H1 (cell line): ENCODE measurements around the gene TMEM17. TPM values are rescaled to one million over a fixed set of nuclear protein-coding genes. Genes with fewer than 3 reads are reported as not detected.

Experiments used
- CTCF ChIA-PET: fragments of 300-600 bp; sonication (Branson Sonifier 250); formaldehyde crosslinking; loops from one replicate; lab custom pipeline; 2021; ENCODE audit not compliant: partially characterized antibody; lab: Charles Lee
- POLR2A ChIA-PET: fragments of 300-600 bp; sonication (Branson Sonifier 250); formaldehyde crosslinking; loops from one replicate; lab custom pipeline; 2021; ENCODE audit warnings: inconsistent platforms; ENCODE audit not compliant: partially characterized antibody; lab: Charles Lee
- DNase-seq, 2 experiments: peaks; one replicate each; pipeline versions ENCODE4 v3.0.0 to v3.0.0-alpha.2; 2010 to 2022; ENCODE audit warnings: low spot score in 2 of 2, low read depth in 1 of 2, mixed read lengths in 1 of 2
- FAIRE-seq: peaks from 2 replicates; lab custom pipeline; 2011; peaks lifted over from hg19 to GRCh38; lab: Jason Lieb, UNC
- H2AFZ ChIP-seq: 2 replicates; pipeline ENCODE4 v1.8.1; 2012; ENCODE audit warnings: low read length, inconsistent platforms
- H2AK5ac ChIP-seq: 2 replicates; pipeline ENCODE4 v1.6.1; 2013; ENCODE audit warnings: low read depth, low read length
- H2BK120ac ChIP-seq: replicated peaks from 2 replicates; pipeline ENCODE3; 2013; ENCODE audit warnings: low read depth, low read length, inconsistent platforms
- H2BK12ac ChIP-seq: 2 replicates; pipeline ENCODE4 v1.6.1; 2013; ENCODE audit warnings: low read depth, low read length
- H2BK15ac ChIP-seq: 2 replicates; pipeline ENCODE4 v1.6.1; 2013; ENCODE audit warnings: low read length
- H2BK20ac ChIP-seq: 2 replicates; pipeline ENCODE4 v1.6.1; 2013; ENCODE audit warnings: low read length
- H2BK5ac ChIP-seq: 2 replicates; pipeline ENCODE4 v1.6.1; 2013; ENCODE audit warnings: low read depth, low read length
- H3K14ac ChIP-seq: 2 replicates; pipeline ENCODE4 v1.6.1; 2013; ENCODE audit warnings: inconsistent platforms; ENCODE audit not compliant: insufficient read length
- H3K18ac ChIP-seq: 2 replicates; pipeline ENCODE4 v1.6.1; 2013; ENCODE audit warnings: low read length; ENCODE audit errors: extremely low read depth
- H3K23ac ChIP-seq: 2 replicates; pipeline ENCODE4 v1.6.1; 2013; ENCODE audit warnings: inconsistent platforms; ENCODE audit not compliant: insufficient read length
- H3K23me2 ChIP-seq: 2 replicates; pipeline ENCODE4 v1.6.1; 2013; ENCODE audit warnings: low read depth, low read length
- H3K27ac ChIP-seq: 2 replicates; pipeline ENCODE4 v1.6.1; 2011; ENCODE audit warnings: low read depth, low read length, inconsistent platforms
- H3K27me3 ChIP-seq, 4 experiments: replicated peaks in 1 of 4; 1 replicate in 1 of 4; 2 replicates in 3 of 4; pipeline versions ENCODE4 v1.6.1 to v1.8.1; 2011 to 2013; ENCODE audit warnings: low read length in 3 of 4, mild to moderate bottlenecking in 3 of 4, inconsistent platforms in 2 of 4, mixed read lengths in 2 of 4, moderate library complexity in 1 of 4; ENCODE audit not compliant: control insufficient read depth in 3 of 4, insufficient read depth in 3 of 4; ENCODE audit errors: extremely low read depth in 1 of 4
- H3K36me3 ChIP-seq, 4 experiments: 2 replicates each; pipeline versions ENCODE4 v1.6.1 to v1.8.1; 2011 to 2013; ENCODE audit warnings: mild to moderate bottlenecking in 4 of 4, low read length in 3 of 4, moderate library complexity in 2 of 4, control low read depth in 1 of 4, inconsistent platforms in 1 of 4; ENCODE audit not compliant: insufficient read depth in 4 of 4, control insufficient read depth in 2 of 4
- H3K4ac ChIP-seq: replicated peaks from 2 replicates; pipeline ENCODE3; 2013; ENCODE audit warnings: low read length, low read depth, mixed read lengths, inconsistent platforms; ENCODE audit not compliant: insufficient read length
- H3K4me1 ChIP-seq, 4 experiments: replicated peaks in 1 of 4; 1 replicate in 1 of 4; 2 replicates in 3 of 4; pipeline versions ENCODE4 v1.6.1 to v1.8.1; 2011 to 2013; ENCODE audit warnings: low read length in 3 of 4, inconsistent platforms in 2 of 4, mixed read lengths in 1 of 4; ENCODE audit not compliant: insufficient read depth in 4 of 4, control insufficient read depth in 3 of 4
- H3K4me2 ChIP-seq, 2 experiments: 2 replicates each; pipeline versions ENCODE4 v1.6.1 to v1.8.1; 2011 to 2013; ENCODE audit warnings: low read depth in 2 of 2, low read length in 2 of 2, control low read depth in 1 of 2, inconsistent platforms in 1 of 2, mild to moderate bottlenecking in 1 of 2; ENCODE audit not compliant: insufficient read depth in 1 of 2
- H3K4me3 ChIP-seq, 4 experiments: fragments of 200-600, 300-600 bp in 1 of 4; sonication (generic), shearing (Covaris generic), sonication (Bioruptor Twin) in 1 of 4; 2 replicates each; pipeline versions ENCODE4 v1.5.1 to v1.8.1; 2011 to 2016; ENCODE audit warnings: low read length in 4 of 4, low read depth in 3 of 4, control low read depth in 2 of 4, inconsistent platforms in 2 of 4, mild to moderate bottlenecking in 2 of 4, mixed read lengths in 1 of 4, moderate library complexity in 1 of 4; ENCODE audit not compliant: insufficient read depth in 2 of 4; ENCODE audit errors: extremely low read depth in 1 of 4
- H3K56ac ChIP-seq: replicated peaks from 2 replicates; pipeline ENCODE3; 2013; ENCODE audit warnings: low read depth, mild to moderate bottlenecking, mixed read lengths, low read length, inconsistent platforms; ENCODE audit not compliant: insufficient read length
- H3K79me1 ChIP-seq: 2 replicates; pipeline ENCODE4 v1.6.1; 2013; ENCODE audit warnings: low read depth, low read length, control low read depth
- H3K79me2 ChIP-seq, 2 experiments: 2 replicates each; pipeline versions ENCODE4 v1.6.1 to v1.8.1; 2012 to 2013; ENCODE audit warnings: low read length in 2 of 2, mild to moderate bottlenecking in 2 of 2, inconsistent platforms in 1 of 2; ENCODE audit not compliant: insufficient read depth in 2 of 2, control insufficient read depth in 1 of 2
- H3K9ac ChIP-seq, 4 experiments: replicated peaks in 1 of 4; 1 replicate in 1 of 4; 2 replicates in 3 of 4; pipeline versions ENCODE4 v1.6.1 to v1.8.1; 2011 to 2013; ENCODE audit warnings: low read depth in 3 of 4, low read length in 3 of 4, control low read depth in 2 of 4, mild to moderate bottlenecking in 2 of 4, moderate library complexity in 2 of 4, inconsistent platforms in 1 of 4; ENCODE audit errors: extremely low read depth in 1 of 4
- H3K9me3 ChIP-seq, 2 experiments: 2 replicates each; pipeline versions ENCODE4 v1.6.1 to v1.8.1; 2012 to 2013; ENCODE audit warnings: mild to moderate bottlenecking in 2 of 2, moderate library complexity in 2 of 2, control low read depth in 1 of 2, inconsistent platforms in 1 of 2, low read depth in 1 of 2, low read length in 1 of 2, mixed read lengths in 1 of 2; ENCODE audit not compliant: insufficient read depth in 2 of 2
- H4K20me1 ChIP-seq, 2 experiments: replicated peaks in 1 of 2; 2 replicates each; pipeline versions ENCODE3 to v1.8.1; 2011 to 2013; ENCODE audit warnings: inconsistent platforms in 2 of 2, low read length in 2 of 2, mild to moderate bottlenecking in 1 of 2; ENCODE audit not compliant: insufficient read depth in 2 of 2, control insufficient read depth in 1 of 2
- H4K5ac ChIP-seq: 2 replicates; pipeline ENCODE4 v1.6.1; 2013; ENCODE audit warnings: low read length, low read depth, mixed read lengths, inconsistent platforms; ENCODE audit not compliant: insufficient read length
- H4K8ac ChIP-seq: 2 replicates; pipeline ENCODE4 v1.8.0; 2013; ENCODE audit warnings: mild to moderate bottlenecking, moderate library complexity, low read length, inconsistent platforms; ENCODE audit not compliant: insufficient read depth; ENCODE audit errors: extremely low read depth
- H4K91ac ChIP-seq: replicated peaks from 2 replicates; pipeline ENCODE3; 2013; ENCODE audit warnings: low read length, mixed read lengths, inconsistent platforms; ENCODE audit not compliant: insufficient read length
- BACH1 ChIP-seq: IDR thresholded peaks from 2 replicates; pipeline ENCODE4 v1.6.1; 2012; ENCODE audit warnings: low read length, improper control_type of control experiment
- CBX5 ChIP-seq: fragments of 300-800, 300-1000 bp; sonication (generic); IDR thresholded peaks from 2 replicates; pipeline ENCODE4 v1.7.1; 2016; ENCODE audit warnings: antibody characterized with exemption, low read length, low read depth
- CHD2 ChIP-seq: IDR thresholded peaks from 2 replicates; pipeline ENCODE4 v1.6.1; 2012; ENCODE audit warnings: low read length, improper control_type of control experiment
- CTCF ChIP-seq, 3 experiments: IDR thresholded peaks; 1 replicate in 2 of 3; 2 replicates in 1 of 3; pipeline versions ENCODE4 v1.5.1 to v1.6.1; 2011; ENCODE audit warnings: low read length in 3 of 3, mild to moderate bottlenecking in 3 of 3, inconsistent platforms in 2 of 3, low read depth in 1 of 3, moderate library complexity in 1 of 3; ENCODE audit not compliant: insufficient read depth in 1 of 3; ENCODE audit errors: control extremely low read depth in 1 of 3
- GABPA ChIP-seq: IDR thresholded peaks from 2 replicates; pipeline ENCODE4 v1.6.1; 2011; ENCODE audit warnings: mild to moderate bottlenecking, low read length, moderate library complexity, borderline replicate concordance; ENCODE audit not compliant: insufficient read depth
- GTF2F1 ChIP-seq: IDR thresholded peaks from 2 replicates; pipeline ENCODE4 v1.6.1; 2012; ENCODE audit warnings: low read depth, low read length, improper control_type of control experiment, borderline replicate concordance
- NRF1 ChIP-seq: IDR thresholded peaks from 2 replicates; pipeline ENCODE4 v1.6.1; 2011; ENCODE audit warnings: mild to moderate bottlenecking, low read depth, low read length, improper control_type of control experiment
- RBBP5 ChIP-seq: IDR thresholded peaks from 2 replicates; pipeline ENCODE4 v1.7.1; 2012; ENCODE audit warnings: low read depth, mild to moderate bottlenecking, inconsistent platforms, low read length, moderate library complexity, borderline replicate concordance
- SIX5 ChIP-seq: IDR thresholded peaks from 2 replicates; pipeline ENCODE4 v1.6.1; 2011; ENCODE audit warnings: mild to moderate bottlenecking, low read depth, low read length
- SP4 ChIP-seq: IDR thresholded peaks from 2 replicates; pipeline ENCODE4 v1.6.1; 2012; ENCODE audit warnings: low read length, inconsistent platforms
- TAF1 ChIP-seq: IDR thresholded peaks from 2 replicates; pipeline ENCODE4 v1.6.1; 2011; ENCODE audit warnings: mild to moderate bottlenecking, low read depth, low read length
- TBP ChIP-seq: IDR thresholded peaks from 2 replicates; pipeline ENCODE4 v1.6.1; 2011; ENCODE audit warnings: low read depth, low read length, improper control_type of control experiment
- YY1 ChIP-seq: IDR thresholded peaks from 2 replicates; pipeline ENCODE4 v1.6.1; 2011; ENCODE audit warnings: low read depth, mild to moderate bottlenecking, low read length
- WGBS, 2 experiments: shearing (Covaris generic) in 1 of 2; methylation state at CpG; one replicate each; pipeline versions ENCODE4 v1.1.6 to v1.1.7; 2013 to 2015; ENCODE audit warnings: low lambda C conversion rate in 2 of 2, mixed read lengths in 2 of 2, inconsistent platforms in 1 of 2, low coverage in 1 of 2, missing lambda C conversion rate in 1 of 2; ENCODE audit not compliant: insufficient replicate concordance in 2 of 2, insufficient coverage in 1 of 2, insufficient read length in 1 of 2; ENCODE audit errors: extremely low coverage in 1 of 2, missing lambda C conversion rate in 1 of 2; 5-methylcytosine and 5-hydroxymethylcytosine counted together
- polyA plus RNA-seq, 7 experiments: library from polyadenylated mRNA; depleted of rRNA in 3 of 7; stranded (reverse) in 5 of 7; unstranded in 2 of 7; fragments of >200 nt in 5 of 7; fragments of 200-250 nt in 2 of 7; gene quantifications; 1 replicate in 5 of 7; 2 replicates in 1 of 7; 4 replicates in 1 of 7; pipeline versions ENCODE4 v1.2.1 to v1.2.3, GENCODE V29; 2011 to 2013; ENCODE audit warnings: missing spikeins in 2 of 7, mixed read lengths in 2 of 7
- total RNA-seq: library from RNA; stranded (reverse); fragmentation: NEBNext Ultra II Directional; extraction: Animal tissue kit (Norgen Biotek cat#: 25700); gene quantifications from 2 replicates; pipeline ENCODE4 v1.2.1, GENCODE V29; 2021

The TMEM17 gene
- total and polyA plus RNA-seq, 2 of the 8 experiments (the other 6 are each of a cell fraction or from before 2014, with no cell fraction given), result 0.69 to 1.2 TPM

DNA sequence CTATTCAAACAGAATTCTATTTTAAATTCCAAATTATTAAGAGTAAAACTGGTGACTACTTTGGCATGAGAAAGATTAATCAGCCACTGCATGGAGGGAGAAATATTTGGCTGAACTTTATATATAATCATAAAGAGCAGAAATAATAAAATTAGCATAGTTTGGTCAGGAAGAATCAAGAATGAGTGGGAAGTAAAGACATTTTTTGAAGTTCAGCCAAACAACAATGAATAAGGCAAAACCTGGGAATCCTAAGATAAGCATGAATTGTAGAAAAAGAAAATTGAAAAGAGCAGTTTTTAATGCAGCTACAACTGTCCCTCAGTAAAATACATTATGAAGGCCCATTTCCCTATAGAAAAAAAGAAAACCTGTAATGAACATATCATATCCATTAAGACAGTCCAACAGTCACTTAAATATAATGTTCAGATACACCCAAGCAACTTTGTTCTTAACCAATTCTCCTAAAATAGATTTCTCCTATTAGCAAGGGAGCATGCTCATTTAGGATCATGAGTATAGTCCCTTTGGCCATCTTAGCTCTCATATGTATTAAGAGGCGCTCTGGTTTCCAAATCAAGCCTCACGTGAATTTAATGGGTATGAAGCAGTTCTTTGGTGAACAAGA, 6.5 kb downstream of the TMEM17 start:
- no peak overlapping the region for H3K14ac ChIP-seq
- H4K5ac ChIP-seq, result no peak overlapping the region
- H2AFZ ChIP-seq, result no peak overlapping the region
- H3K9me3 ChIP-seq, result no peaks in the 10 kb centered on the region
- H3K27ac ChIP-seq, result no peak overlapping the region
- no peak overlapping the region for H3K56ac ChIP-seq
- H3K27me3 ChIP-seq, result no peaks in the 10 kb centered on the region
- CTCF ChIA-PET, result no interaction called here
- no peaks in the 10 kb centered on the region for H3K23me2 ChIP-seq
- H2BK12ac ChIP-seq, result no peak overlapping the region
- H3K23ac ChIP-seq, result no peak overlapping the region
- no peaks in the 10 kb centered on the region for H4K20me1 ChIP-seq
- no peaks in the 10 kb centered on the region for H3K79me2 ChIP-seq
- DNase-seq (no peak), FAIRE-seq (no peak)
- no peak overlapping the region for H3K4ac ChIP-seq
- no peak overlapping the region for H3K9ac ChIP-seq
- H4K8ac ChIP-seq, result no peak overlapping the region
- H2BK20ac ChIP-seq, result no peak overlapping the region
- H3K36me3 ChIP-seq, result no peaks in the 10 kb centered on the region
- no peak overlapping the region for H3K4me2 ChIP-seq
- no peak overlapping the region for H2BK120ac ChIP-seq
- TF ChIP-seq CBX5 (no peak), TBP (no peak), RBBP5 (no peak), NRF1 (no peak), CHD2 (no peak), CTCF (IDR thresholded peaks at IDR 0.05; ENCODE audit: control extremely low read depth in 1 of 3, insufficient read depth in 1 of 3, low read depth in 1 of 3, low read length in 3 of 3) (no peak), SP4 (no peak), YY1 (no peak), TAF1 (no peak), GABPA (no peak), GTF2F1 (no peak), BACH1 (no peak), SIX5 (no peak)
- no peaks in the 10 kb centered on the region for H3K79me1 ChIP-seq
- 92% methylated on average over 2 of the region's 2 CpGs; no CpG with 5 or more reads in 1 of the 2 experiments for WGBS, 2 experiments
- no peak overlapping the region for H2BK5ac ChIP-seq
- no peak overlapping the region for H2BK15ac ChIP-seq
- POLR2A ChIA-PET, result no interaction called here
- H3K4me1 ChIP-seq, result no peaks in the 10 kb centered on the region
- no peak overlapping the region for H3K4me3 ChIP-seq
- no peak overlapping the region for H4K91ac ChIP-seq
- no peak overlapping the region for H3K18ac ChIP-seq
- H2AK5ac ChIP-seq, result no peak overlapping the region
